Measurements from ENCODE around the gene JPH2.

JPH2 gene

GRCh38 chr20:44095831-44096230 is 91.2 kb downstream of the JPH2 start:
- DNase-seq = no peak

- DNase-seq = no peak
These were observed 93.8 kb downstream of the JPH2 start for GRCh38 chr20:44093249-44093582.

GRCh38 chr20:44092551-44093248 is 94.3 kb downstream of the JPH2 start:
- peak; percentile 23 for DNase-seq

GRCh38 chr20:44091026-44091425 is 96.0 kb downstream of the JPH2 start:
- no peak for DNase-seq

GRCh38 chr20:44089987-44090674 is 96.9 kb downstream of the JPH2 start:
- DNase-seq = no peak

GRCh38 chr20:44087857-44088120 is 99.2 kb downstream of the JPH2 start:
- DNase-seq = no peak

- DNase-seq = no peak
These were observed 99.7 kb downstream of the JPH2 start for GRCh38 chr20:44087051-44087856.

GRCh38 chr20:44085616-44086434 is 101.2 kb downstream of the JPH2 start:
- DNase-seq = no peak

GRCh38 chr20:44084891-44085290 is 102.1 kb downstream of the JPH2 start:
- no peak for DNase-seq

GRCh38 chr20:44084439-44084838 is 102.5 kb downstream of the JPH2 start:
- no peak for DNase-seq

GRCh38 chr20:44083220-44083933 is 103.6 kb downstream of the JPH2 start:
- no peak for DNase-seq

- no peak for DNase-seq
These were observed 105.1 kb downstream of the JPH2 start for GRCh38 chr20:44081888-44082287.

GRCh38 chr20:44081476-44081875 is 105.5 kb downstream of the JPH2 start:
- no peak for DNase-seq

GRCh38 chr20:44080646-44081267 is 106.2 kb downstream of the JPH2 start:
- peak; percentile 77 for DNase-seq

- DNase-seq = no peak
These were observed 106.9 kb downstream of the JPH2 start for GRCh38 chr20:44080064-44080463.

- no peak for DNase-seq
These were observed 107.7 kb downstream of the JPH2 start for GRCh38 chr20:44079291-44079690.

- no peak for DNase-seq
These were observed 111.1 kb downstream of the JPH2 start for GRCh38 chr20:44075950-44076232.

GRCh38 chr20:44075191-44075949 is 111.6 kb downstream of the JPH2 start:
- DNase-seq = no peak

GRCh38 chr20:44074252-44075151 is 112.5 kb downstream of the JPH2 start:
- no peak for DNase-seq

- DNase-seq = no peak
These were observed 113.3 kb downstream of the JPH2 start for GRCh38 chr20:44073675-44074071.

Data from activated CD4-positive, alpha-beta T cell treated with anti-CD3 and anti-CD28 coated beads, Interleukin-2, amount 50 U/mL, for 1 hour (primary cell).